GM12891 (cell line): ENCODE results near the gene MRPL42.

Source experiments
- POLR2A ChIP-seq: IDR thresholded peaks from 2 replicates; pipeline ENCODE4 v1.6.1; 2011; ENCODE audit warnings: low read depth, low read length, control low read depth
- TAF1 ChIP-seq: IDR thresholded peaks from 2 replicates; pipeline ENCODE4 v1.6.1; 2011; ENCODE audit warnings: low read depth, low read length, control low read depth

DNA sequence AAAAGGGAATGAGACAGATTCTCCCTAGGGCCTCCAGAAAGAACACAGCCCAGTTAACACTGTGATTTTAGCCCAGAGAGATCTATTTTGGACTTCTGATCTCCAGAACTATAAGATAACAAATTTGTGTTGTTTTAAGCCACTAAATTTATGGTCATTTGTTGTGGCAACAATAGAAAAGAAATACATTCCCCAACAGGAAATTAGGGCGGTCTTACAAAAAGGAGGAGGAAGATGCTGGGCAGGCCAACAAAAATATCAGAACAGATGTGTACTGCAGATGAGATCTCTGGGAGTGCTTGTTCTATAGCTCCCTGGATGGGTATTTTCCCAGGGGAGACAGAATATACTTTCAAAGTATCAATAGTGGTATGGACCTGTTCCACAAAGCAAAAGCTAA, 73.2 kb downstream of the MRPL42 start:
- TF ChIP-seq POLR2A, result no peak
- no peak for TF ChIP-seq TAF1
